Measurements from ENCODE around the gene TNIK.

DNA sequence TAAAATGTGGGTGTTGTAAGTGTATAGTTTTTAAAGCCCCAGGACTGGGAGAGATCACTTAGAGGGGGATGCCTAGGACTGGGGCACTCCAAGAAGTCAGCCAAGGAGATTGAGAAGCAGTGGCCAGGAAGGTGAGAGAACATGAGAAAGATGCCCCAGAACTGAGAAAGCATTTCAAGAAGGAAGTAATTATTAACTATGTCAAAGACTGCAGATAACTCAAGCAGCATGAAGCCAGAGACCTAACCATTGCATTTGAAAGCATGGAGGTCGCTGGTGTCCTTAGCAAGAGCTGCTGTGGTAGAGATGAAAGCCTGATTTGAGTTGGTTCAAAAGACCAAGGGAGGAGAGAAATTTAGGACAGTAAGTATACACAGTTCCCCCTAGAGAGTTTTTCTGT is 403.1 kb downstream of the TNIK start:
- TF ChIP-seq, protein P1, sequence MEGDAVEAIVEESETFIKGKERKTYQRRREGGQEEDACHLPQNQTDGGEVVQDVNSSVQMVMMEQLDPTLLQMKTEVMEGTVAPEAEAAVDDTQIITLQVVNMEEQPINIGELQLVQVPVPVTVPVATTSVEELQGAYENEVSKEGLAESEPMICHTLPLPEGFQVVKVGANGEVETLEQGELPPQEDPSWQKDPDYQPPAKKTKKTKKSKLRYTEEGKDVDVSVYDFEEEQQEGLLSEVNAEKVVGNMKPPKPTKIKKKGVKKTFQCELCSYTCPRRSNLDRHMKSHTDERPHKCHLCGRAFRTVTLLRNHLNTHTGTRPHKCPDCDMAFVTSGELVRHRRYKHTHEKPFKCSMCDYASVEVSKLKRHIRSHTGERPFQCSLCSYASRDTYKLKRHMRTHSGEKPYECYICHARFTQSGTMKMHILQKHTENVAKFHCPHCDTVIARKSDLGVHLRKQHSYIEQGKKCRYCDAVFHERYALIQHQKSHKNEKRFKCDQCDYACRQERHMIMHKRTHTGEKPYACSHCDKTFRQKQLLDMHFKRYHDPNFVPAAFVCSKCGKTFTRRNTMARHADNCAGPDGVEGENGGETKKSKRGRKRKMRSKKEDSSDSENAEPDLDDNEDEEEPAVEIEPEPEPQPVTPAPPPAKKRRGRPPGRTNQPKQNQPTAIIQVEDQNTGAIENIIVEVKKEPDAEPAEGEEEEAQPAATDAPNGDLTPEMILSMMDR (IDR thresholded peaks at IDR 0.05; ENCODE audit: poor library complexity): no peak
- no peak for TF ChIP-seq EZH2phosphoT487 (IDR thresholded peaks at IDR 0.05; ENCODE audit: low read depth, severe bottlenecking, unreplicated experiment)
- TF ChIP-seq EZH2 (IDR thresholded peaks at IDR 0.05; ENCODE audit: borderline replicate concordance): no peak

Measured in hepatocyte (in vitro differentiated cells).